Activated naive CD8-positive, alpha-beta T cell treated with anti-CD3 and anti-CD28 coated beads for 36 hours (primary cell): ENCODE data around the gene COASY. TPM values are rescaled to one million over a fixed set of nuclear protein-coding genes. Genes with fewer than 3 reads are reported as not detected.
"Not testable (repeated sequence)": the region's sequence is repeated elsewhere in the genome, so short reads cannot be mapped to it uniquely, and the experiment has no call there.

Experiments used
- DNase-seq: peaks from one replicate; pipeline ENCODE4 v3.0.0; 2021
- H3K27ac Mint-ChIP-seq: one replicate; pipeline ENCODE4 v1.8.0; 2022; ENCODE audit warnings: mild to moderate bottlenecking, moderate library complexity, mixed read lengths
- H3K27me3 Mint-ChIP-seq: one replicate; pipeline ENCODE4 v1.8.0; 2022; ENCODE audit warnings: mild to moderate bottlenecking, mixed read lengths
- H3K36me3 Mint-ChIP-seq: one replicate; pipeline ENCODE4 v1.8.0; 2021; ENCODE audit warnings: mild to moderate bottlenecking, mixed read lengths
- H3K4me1 Mint-ChIP-seq: one replicate; pipeline ENCODE4 v1.8.0; 2021; ENCODE audit warnings: mixed read lengths
- H3K4me3 Mint-ChIP-seq: one replicate; pipeline ENCODE4 v1.8.0; 2022; ENCODE audit warnings: mild to moderate bottlenecking, moderate library complexity, mixed read lengths
- H3K9me3 Mint-ChIP-seq: one replicate; pipeline ENCODE4 v1.8.0; 2022; ENCODE audit warnings: mixed read lengths
- total RNA-seq, 2 experiments: library from RNA; stranded (reverse); gene quantifications; one replicate each; pipeline ENCODE4 v1.2.3, GENCODE V29; 2021

The COASY gene
- total RNA-seq, 2 experiments from 2014 or later: 111 TPM

DNA sequence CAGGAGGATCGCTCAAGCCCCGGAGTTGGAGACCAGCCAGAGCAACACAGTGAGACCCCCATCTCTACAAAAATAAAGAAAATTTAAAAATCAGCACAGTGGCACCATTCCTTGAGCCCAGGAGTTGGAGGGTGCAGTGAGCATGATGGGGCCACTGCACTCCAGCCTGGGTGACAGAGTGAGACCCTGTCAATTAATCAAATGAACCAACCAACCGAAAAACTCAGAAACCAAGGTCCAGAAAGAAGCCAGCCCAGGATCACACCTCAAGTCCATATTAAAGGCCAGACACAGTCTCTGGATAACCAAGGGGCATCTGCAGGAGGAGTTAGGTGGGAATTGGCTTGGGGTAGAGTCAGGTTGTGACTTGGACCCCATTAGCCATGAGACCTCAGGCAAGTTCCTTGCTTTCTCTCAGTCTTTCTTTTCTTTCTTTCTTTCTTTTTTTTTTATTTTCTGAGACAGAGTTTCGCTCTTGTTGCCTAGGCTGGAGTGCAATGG, 6.8 kb upstream of the COASY start:
- peak overlapping the region; percentile 90 for H3K27ac Mint-ChIP-seq
- H3K4me3 Mint-ChIP-seq: peak overlapping the region; percentile 91
- no peak for DNase-seq
- H3K36me3 Mint-ChIP-seq: no peaks in the 10 kb centered on the region
- H3K9me3 Mint-ChIP-seq: no peaks in the 10 kb centered on the region
- H3K4me1 Mint-ChIP-seq: peaks cover 12% of the 10 kb centered on the region
- H3K27me3 Mint-ChIP-seq: no peaks in the 10 kb centered on the region

- not testable (repeated sequence) for DNase-seq, H3K4me3 Mint-ChIP-seq, H3K36me3 Mint-ChIP-seq, H3K27ac Mint-ChIP-seq, H3K27me3 Mint-ChIP-seq, H3K9me3 Mint-ChIP-seq
- H3K4me1 Mint-ChIP-seq: peaks cover 12% of the 10 kb centered on the region
Measured at GRCh38 chr17:42555961-42556617, 5.9 kb upstream of the COASY start.

GRCh38 chr17:42559075-42559474, 2.9 kb upstream of the COASY start:
- DNase-seq: no peak
- Mint-ChIP-seq H3K27ac (no peak overlapping the region), H3K27me3 (no peaks in the 10 kb centered on the region), H3K4me1 (peaks cover 18% of the 10 kb centered on the region), H3K4me3 (no peak overlapping the region), H3K9me3 (no peaks in the 10 kb centered on the region), H3K36me3 (peaks cover 11% of the 10 kb centered on the region)

DNA sequence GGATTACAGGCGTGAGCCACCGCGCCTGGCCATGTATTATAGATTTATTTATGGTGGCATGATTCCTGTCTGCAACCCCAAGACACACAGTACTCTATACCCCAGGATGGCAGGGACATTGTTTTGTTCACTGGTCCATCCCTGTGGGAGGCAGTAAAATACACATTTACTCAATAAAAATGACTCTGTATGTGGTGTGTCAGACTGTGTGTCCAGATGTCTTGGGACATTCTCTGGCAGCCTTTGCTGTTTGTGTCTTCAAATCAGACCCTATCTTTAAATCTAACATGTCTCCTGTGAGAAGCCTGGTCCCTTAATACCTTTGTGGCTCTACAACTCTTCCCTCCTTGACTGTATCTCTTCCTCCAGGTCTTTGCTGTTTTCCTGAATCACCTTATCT, 1.7 kb upstream of the COASY start:
- Mint-ChIP-seq H3K27me3 (no peaks in the 10 kb centered on the region), H3K9me3 (no peaks in the 10 kb centered on the region), H3K4me1 (peaks cover 18% of the 10 kb centered on the region), H3K36me3 (peaks cover 11% of the 10 kb centered on the region), H3K4me3 (peak overlapping the region; percentile 57), H3K27ac (no peak overlapping the region)
- no peak for DNase-seq

DNA sequence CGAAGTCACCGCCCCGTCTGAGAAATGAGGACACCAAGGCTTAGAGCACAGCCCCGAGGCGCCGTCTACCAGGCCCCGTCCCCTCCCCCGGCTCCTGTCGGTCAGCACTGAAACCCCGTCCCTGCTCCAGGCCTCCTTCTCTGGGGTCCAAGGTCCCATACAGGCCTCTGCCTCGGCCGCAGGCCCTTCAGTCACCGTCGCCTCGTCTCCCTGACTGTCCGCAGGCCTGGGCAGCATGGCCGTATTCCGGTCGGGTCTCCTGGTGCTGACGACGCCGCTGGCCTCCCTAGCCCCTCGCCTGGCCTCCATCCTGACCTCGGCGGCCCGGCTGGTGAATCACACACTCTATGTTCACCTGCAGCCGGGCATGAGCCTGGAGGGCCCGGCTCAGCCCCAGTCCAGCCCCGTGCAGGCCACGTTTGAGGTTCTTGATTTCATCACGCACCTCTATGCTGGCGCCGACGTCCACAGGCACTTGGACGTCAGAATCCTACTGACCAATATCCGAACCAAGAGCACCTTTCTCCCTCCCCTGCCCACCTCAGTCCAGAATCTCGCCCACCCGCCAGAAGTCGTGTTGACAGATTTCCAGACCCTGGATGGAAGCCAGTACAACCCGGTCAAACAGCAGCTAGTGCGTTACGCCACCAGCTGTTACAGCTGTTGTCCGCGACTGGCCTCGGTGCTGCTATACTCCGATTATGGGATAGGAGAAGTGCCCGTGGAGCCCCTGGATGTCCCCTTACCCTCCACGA, 617 bp downstream of the COASY start:
- no peaks in the 10 kb centered on the region for H3K27me3 Mint-ChIP-seq
- H3K27ac Mint-ChIP-seq: peak overlapping the region; percentile 95
- H3K4me1 Mint-ChIP-seq: peaks cover 22% of the 10 kb centered on the region
- peak; percentile 33 for DNase-seq
- peaks cover 16% of the 10 kb centered on the region for H3K36me3 Mint-ChIP-seq
- no peaks in the 10 kb centered on the region for H3K9me3 Mint-ChIP-seq
- H3K4me3 Mint-ChIP-seq: peak overlapping the region; percentile 93

GRCh38 chr17:42563143-42563509, 1.2 kb downstream of the COASY start:
- H3K4me3 Mint-ChIP-seq: peak overlapping the region; percentile 93
- no peak for DNase-seq
- H3K4me1 Mint-ChIP-seq: peaks cover 25% of the 10 kb centered on the region
- peaks cover 21% of the 10 kb centered on the region for H3K36me3 Mint-ChIP-seq
- H3K27ac Mint-ChIP-seq: peak overlapping the region; percentile 95
- no peaks in the 10 kb centered on the region for H3K27me3 Mint-ChIP-seq
- H3K9me3 Mint-ChIP-seq: no peaks in the 10 kb centered on the region

- Mint-ChIP-seq H3K4me1 (peaks cover 28% of the 10 kb centered on the region), H3K4me3 (peak overlapping the region; percentile 93), H3K9me3 (no peaks in the 10 kb centered on the region), H3K27me3 (no peaks in the 10 kb centered on the region), H3K27ac (peak overlapping the region; percentile 74), H3K36me3 (peaks cover 23% of the 10 kb centered on the region)
- no peak for DNase-seq
Measured at GRCh38 chr17:42563543-42563942, 1.6 kb downstream of the COASY start.

GRCh38 chr17:42563950-42564349, 2.0 kb downstream of the COASY start:
- Mint-ChIP-seq H3K4me3 (peak overlapping the region; percentile 93), H3K9me3 (no peaks in the 10 kb centered on the region), H3K36me3 (peaks cover 27% of the 10 kb centered on the region), H3K27ac (peak overlapping the region; percentile 74), H3K27me3 (no peaks in the 10 kb centered on the region), H3K4me1 (peaks cover 32% of the 10 kb centered on the region)
- DNase-seq: no peak

- Mint-ChIP-seq H3K27me3 (no peaks in the 10 kb centered on the region), H3K4me1 (peaks cover 42% of the 10 kb centered on the region), H3K4me3 (no peak overlapping the region), H3K9me3 (no peaks in the 10 kb centered on the region), H3K27ac (no peak overlapping the region), H3K36me3 (peaks cover 34% of the 10 kb centered on the region)
- DNase-seq: no peak
Measured at GRCh38 chr17:42564815-42565522, 3.0 kb downstream of the COASY start.

DNA sequence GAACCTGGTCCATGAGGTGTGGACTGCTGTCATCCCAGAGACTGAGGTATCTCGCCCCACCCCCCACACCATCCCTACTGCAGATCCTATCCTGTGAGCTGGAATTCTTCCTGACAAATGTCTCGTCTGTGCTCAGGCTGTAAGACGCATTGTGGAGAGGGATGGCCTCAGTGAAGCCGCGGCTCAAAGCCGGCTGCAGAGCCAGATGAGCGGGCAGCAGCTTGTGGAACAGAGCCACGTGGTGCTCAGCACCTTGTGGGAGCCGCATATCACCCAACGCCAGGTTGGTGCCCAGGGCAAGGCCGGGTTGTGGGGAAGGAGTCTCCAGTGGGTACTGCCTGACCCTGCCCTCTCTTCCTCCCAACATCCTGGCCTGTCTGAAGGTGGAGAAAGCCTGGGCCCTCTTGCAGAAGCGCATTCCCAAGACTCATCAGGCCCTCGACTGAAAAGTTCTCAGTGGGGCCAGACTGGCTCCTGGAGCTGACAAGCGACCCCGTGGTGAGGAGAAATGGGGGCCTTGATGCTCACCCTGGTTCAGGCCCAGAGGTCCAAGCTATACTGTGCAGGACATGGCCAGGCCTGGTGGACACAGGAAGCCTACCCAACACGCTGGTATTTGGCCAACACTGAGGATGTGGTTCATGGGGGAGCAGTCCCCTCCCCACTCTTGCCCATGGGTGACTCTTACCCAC, 3.7 kb downstream of the COASY start:
- Mint-ChIP-seq H3K36me3 (peaks cover 36% of the 10 kb centered on the region), H3K4me1 (peaks cover 42% of the 10 kb centered on the region), H3K27me3 (no peaks in the 10 kb centered on the region), H3K9me3 (no peaks in the 10 kb centered on the region), H3K4me3 (no peak overlapping the region), H3K27ac (peak overlapping the region; percentile 96)
- no peak for DNase-seq

GRCh38 chr17:42566215-42566882, 4.4 kb downstream of the COASY start:
- Mint-ChIP-seq H3K36me3 (peaks cover 41% of the 10 kb centered on the region), H3K9me3 (no peaks in the 10 kb centered on the region), H3K27me3 (no peaks in the 10 kb centered on the region), H3K4me3 (peak overlapping the region; percentile 97), H3K27ac (peak overlapping the region; percentile 96), H3K4me1 (peaks cover 41% of the 10 kb centered on the region)
- peak; percentile 14 for DNase-seq

DNA sequence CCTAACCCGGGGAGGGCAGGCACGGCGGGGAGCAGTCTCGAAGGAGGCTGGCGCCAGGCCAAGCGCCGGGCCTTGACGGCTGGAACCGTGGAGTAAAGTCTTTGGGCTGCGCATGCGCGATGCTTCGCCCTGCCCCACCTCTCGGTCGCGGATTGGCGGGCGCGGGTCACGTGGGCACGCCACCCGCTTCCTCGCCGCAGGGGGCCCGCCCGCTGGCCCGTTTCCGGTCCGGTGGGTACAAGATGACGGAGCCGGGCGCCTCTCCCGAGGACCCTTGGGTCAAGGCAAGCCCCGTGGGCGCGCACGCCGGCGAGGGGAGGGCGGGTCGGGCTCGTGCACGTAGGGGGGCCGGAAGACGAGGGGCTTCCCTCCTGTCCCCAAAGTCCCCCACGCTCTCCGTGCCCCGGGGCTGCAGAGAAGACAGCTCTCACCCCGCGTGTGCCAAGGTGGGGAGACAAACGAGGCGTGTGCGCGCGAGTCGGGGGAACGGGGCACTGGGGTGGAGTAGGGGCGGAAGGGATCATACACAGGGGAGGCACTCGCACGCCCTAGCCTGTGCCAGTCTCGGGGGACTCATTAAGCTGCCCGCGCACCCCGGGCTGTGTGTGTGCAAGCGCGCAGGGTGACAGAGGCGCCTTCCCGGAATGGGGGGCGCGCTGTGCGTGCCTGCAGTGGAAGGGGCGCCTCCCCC, 5.1 kb downstream of the COASY start, which contains the start of gene MLX:
Gene MLX, plus strand, starts transcription at position 218 of the 691 bp plus-strand sequence. Its CDS starts 25 bp downstream, at position 243.
- Mint-ChIP-seq H3K27me3 (no peaks in the 10 kb centered on the region), H3K4me3 (peak within 1 kb of the TSS; percentile 97), H3K36me3 (peaks cover 44% of the 10 kb centered on the region), H3K27ac (peak within 1 kb of the TSS; percentile 96), H3K9me3 (no peaks in the 10 kb centered on the region), H3K4me1 (peaks cover 43% of the 10 kb centered on the region)
- peak; percentile 95 for DNase-seq

GRCh38 chr17:42568341-42569111, 6.6 kb downstream of the COASY start:
- no peak for DNase-seq
- H3K4me3 Mint-ChIP-seq: peak overlapping the region; percentile 97
- H3K4me1 Mint-ChIP-seq: peaks cover 45% of the 10 kb centered on the region
- no peaks in the 10 kb centered on the region for H3K27me3 Mint-ChIP-seq
- no peaks in the 10 kb centered on the region for H3K9me3 Mint-ChIP-seq
- H3K36me3 Mint-ChIP-seq: peaks cover 48% of the 10 kb centered on the region
- H3K27ac Mint-ChIP-seq: peak overlapping the region; percentile 96
